Measurements from ENCODE around the gene SUSD3. TPM values are rescaled to one million over a fixed set of nuclear protein-coding genes. Genes with fewer than 3 reads are reported as not detected.

The SUSD3 gene
- total RNA-seq, 1 donor from 2014 or later = not detected

- Mint-ChIP-seq H3K4me3 (ENCODE audit: unreplicated experiment) (no peak overlapping the region), H3K27ac (ENCODE audit: unreplicated experiment) (no peak overlapping the region), H3K9me3 (ENCODE audit: low read depth) (peaks cover 16% of the 10 kb centered on the region), H3K36me3 (ENCODE audit: low read depth) (peaks cover 4% of the 10 kb centered on the region), H3K27me3 (ENCODE audit: low read depth) (no peaks in the 10 kb centered on the region), H3K4me1 (ENCODE audit: low read depth) (peaks cover 15% of the 10 kb centered on the region)
- TF ChIP-seq CTCF (IDR thresholded peaks at IDR 0.05) = no peak
- DNase-seq (ENCODE audit: low spot score) = peak; percentile 6
These were observed 31.7 kb downstream of the SUSD3 start for GRCh38 chr9:93090091-93090655.

- no peak overlapping the region for H3K4me3 Mint-ChIP-seq (ENCODE audit: unreplicated experiment)
- peaks cover 12% of the 10 kb centered on the region for H3K9me3 Mint-ChIP-seq (ENCODE audit: low read depth)
- H3K4me1 Mint-ChIP-seq (ENCODE audit: low read depth) = peaks cover 15% of the 10 kb centered on the region
- no peak for TF ChIP-seq CTCF (IDR thresholded peaks at IDR 0.05)
- DNase-seq (ENCODE audit: low spot score) = peak; percentile 27
- no peak overlapping the region for H3K27ac Mint-ChIP-seq (ENCODE audit: unreplicated experiment)
- peaks cover 4% of the 10 kb centered on the region for H3K36me3 Mint-ChIP-seq (ENCODE audit: low read depth)
- H3K27me3 Mint-ChIP-seq (ENCODE audit: low read depth) = no peaks in the 10 kb centered on the region
These were observed 32.6 kb downstream of the SUSD3 start for GRCh38 chr9:93091056-93091452.

DNA sequence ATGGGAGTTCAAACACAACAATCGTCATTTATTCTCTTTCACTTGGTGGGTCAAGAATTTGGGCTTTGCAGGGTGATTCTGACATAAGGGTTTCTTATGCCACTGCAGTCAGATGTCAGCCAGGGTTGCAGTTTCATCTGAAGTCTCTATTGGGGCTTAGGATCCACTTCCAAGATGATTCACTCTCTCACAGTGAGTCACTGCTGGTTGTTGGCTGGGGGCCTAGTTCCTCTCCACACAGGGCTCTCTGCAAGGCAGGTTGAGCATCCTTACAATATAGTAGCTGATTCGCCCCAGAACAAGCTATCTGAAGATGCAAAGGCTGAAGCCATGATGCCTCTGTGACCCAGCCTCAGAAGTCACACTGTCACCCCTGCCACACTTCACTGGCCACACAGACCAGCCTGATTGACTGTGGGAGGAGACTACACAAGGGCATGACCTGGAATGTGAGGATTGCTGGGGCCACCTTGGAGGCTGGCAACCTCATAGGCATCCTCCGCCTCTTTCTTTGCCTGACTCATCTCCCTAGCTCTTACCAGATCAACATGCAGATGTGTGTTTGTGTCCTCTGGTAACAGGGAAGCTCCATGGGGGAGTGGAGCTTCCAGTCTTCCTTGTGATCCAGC lies 33.1 kb downstream of the SUSD3 start:
- Mint-ChIP-seq H3K27ac (ENCODE audit: unreplicated experiment) (peak overlapping the region; percentile 45), H3K27me3 (ENCODE audit: low read depth) (no peaks in the 10 kb centered on the region), H3K4me1 (ENCODE audit: low read depth) (peaks cover 15% of the 10 kb centered on the region), H3K4me3 (ENCODE audit: unreplicated experiment) (no peak overlapping the region), H3K9me3 (ENCODE audit: low read depth) (peaks cover 12% of the 10 kb centered on the region), H3K36me3 (ENCODE audit: low read depth) (peaks cover 4% of the 10 kb centered on the region)
- no peak for TF ChIP-seq CTCF (IDR thresholded peaks at IDR 0.05)
- DNase-seq (ENCODE audit: low spot score) = peak; percentile 33

DNA sequence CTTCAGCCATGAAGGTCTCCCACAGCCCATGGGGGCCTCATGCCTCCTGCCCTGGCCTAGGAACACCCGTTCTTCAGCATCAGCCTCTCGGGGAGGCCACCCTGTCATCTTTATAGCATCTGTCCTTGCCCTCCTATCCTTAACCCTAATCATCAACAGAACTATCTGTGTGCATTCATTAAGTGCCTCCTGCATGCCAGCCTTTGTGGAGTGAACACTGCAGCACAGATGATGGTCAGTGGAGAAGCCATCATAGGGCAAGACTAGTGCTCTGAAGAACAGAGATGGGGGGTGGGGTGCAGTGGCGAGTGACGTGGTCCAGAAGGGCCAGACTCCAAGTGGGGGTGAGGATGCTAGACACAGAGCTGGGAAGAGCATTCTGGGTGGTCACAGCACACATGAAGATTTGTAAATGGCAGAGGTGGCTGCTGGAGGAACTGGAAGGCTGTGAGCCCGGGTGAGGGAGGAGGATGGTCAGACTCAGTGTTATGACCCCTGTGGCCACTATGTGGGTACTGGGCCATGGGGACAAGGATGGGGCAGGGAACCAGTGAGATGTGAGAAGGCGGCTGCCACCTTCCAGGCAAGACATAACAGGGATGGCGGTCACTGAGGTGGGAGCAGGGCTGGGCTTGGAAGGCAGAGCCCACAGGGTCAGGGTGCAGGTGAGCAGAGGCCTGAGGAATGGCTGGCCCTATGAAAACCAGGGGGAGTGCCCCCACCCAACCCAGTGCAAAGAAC lies 33.9 kb downstream of the SUSD3 start:
- Mint-ChIP-seq H3K27ac (ENCODE audit: unreplicated experiment) (peak overlapping the region; percentile 23), H3K4me1 (ENCODE audit: low read depth) (peaks cover 24% of the 10 kb centered on the region), H3K36me3 (ENCODE audit: low read depth) (peaks cover 4% of the 10 kb centered on the region), H3K27me3 (ENCODE audit: low read depth) (no peaks in the 10 kb centered on the region), H3K4me3 (ENCODE audit: unreplicated experiment) (no peak overlapping the region), H3K9me3 (ENCODE audit: low read depth) (peaks cover 12% of the 10 kb centered on the region)
- no peak for TF ChIP-seq CTCF (IDR thresholded peaks at IDR 0.05)
- peak; percentile 83 for DNase-seq (ENCODE audit: low spot score)

DNA sequence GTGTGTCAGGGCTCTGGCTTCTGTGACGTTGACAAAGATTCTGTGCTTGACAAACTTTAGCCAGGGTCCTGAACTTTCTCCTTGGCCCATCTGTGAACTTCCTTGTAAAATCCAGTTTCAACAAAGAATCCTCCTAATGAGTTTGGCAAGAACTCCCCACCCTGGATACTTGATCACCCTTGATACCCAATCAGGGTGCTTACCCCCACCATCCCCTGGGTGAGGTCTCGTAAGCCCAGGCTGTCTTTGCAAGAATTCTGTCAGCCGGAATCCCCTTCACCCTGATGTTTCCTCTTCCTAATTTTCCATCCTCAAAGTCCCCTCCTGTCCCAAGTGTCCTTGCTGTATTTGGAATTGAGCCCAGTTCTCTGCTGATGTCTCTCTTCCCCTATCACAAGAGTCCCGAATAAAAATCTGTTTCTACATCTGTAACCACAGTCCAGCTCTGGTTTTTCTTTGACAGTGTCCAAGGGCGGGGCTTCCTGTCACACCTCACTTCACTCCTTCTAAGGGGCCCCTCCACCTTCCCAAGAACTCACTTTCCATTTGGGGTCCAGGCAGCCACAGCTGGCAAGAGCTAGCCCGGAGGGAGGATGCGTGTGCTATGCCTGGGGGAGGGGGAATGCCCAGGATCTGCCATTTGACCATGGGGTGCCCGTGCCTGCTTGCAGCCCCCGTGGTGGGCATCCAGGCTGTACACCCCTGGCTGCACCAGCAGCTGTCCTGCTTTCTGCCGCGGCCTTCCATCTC lies 34.8 kb downstream of the SUSD3 start:
- H3K4me3 Mint-ChIP-seq (ENCODE audit: unreplicated experiment) = no peak overlapping the region
- TF ChIP-seq CTCF (IDR thresholded peaks at IDR 0.05) = no peak
- peaks cover 12% of the 10 kb centered on the region for H3K9me3 Mint-ChIP-seq (ENCODE audit: low read depth)
- peaks cover 32% of the 10 kb centered on the region for H3K4me1 Mint-ChIP-seq (ENCODE audit: low read depth)
- peaks cover 4% of the 10 kb centered on the region for H3K36me3 Mint-ChIP-seq (ENCODE audit: low read depth)
- peak; percentile 7 for DNase-seq (ENCODE audit: low spot score)
- peak overlapping the region; percentile 39 for H3K27ac Mint-ChIP-seq (ENCODE audit: unreplicated experiment)
- H3K27me3 Mint-ChIP-seq (ENCODE audit: low read depth) = no peaks in the 10 kb centered on the region
